HEK293 (cell line): ENCODE results near the gene PLAU.

Experiments
- FEZF1 ChIP-seq: fragments of 450-650 bp; formaldehyde crosslinking; IDR thresholded peaks from 2 replicates; pipeline ENCODE4 v1.5.1; 2016; ENCODE audit warnings: missing biosample characterization, missing genetic modification characterization
- GLIS1 ChIP-seq: fragments of 450-650 bp; formaldehyde crosslinking; IDR thresholded peaks from 2 replicates; pipeline ENCODE4 v1.5.1; 2016; ENCODE audit warnings: missing biosample characterization, missing genetic modification characterization
- KLF7 ChIP-seq: fragments of 450-650 bp; formaldehyde crosslinking; IDR thresholded peaks from 2 replicates; pipeline ENCODE4 v1.5.1; 2016; ENCODE audit warnings: missing biosample characterization, missing genetic modification characterization, borderline replicate concordance
- OVOL3 ChIP-seq: fragments of 450-650 bp; formaldehyde crosslinking; IDR thresholded peaks from 2 replicates; pipeline ENCODE4 v1.5.1; 2016; ENCODE audit warnings: missing biosample characterization, missing genetic modification characterization
- SCRT2 ChIP-seq: fragments of 450-650 bp; formaldehyde crosslinking; IDR thresholded peaks from 2 replicates; pipeline ENCODE4 v1.5.1; 2016; ENCODE audit warnings: missing biosample characterization, missing genetic modification characterization
- SP3 ChIP-seq: fragments of 450-650 bp; formaldehyde crosslinking; IDR thresholded peaks from 2 replicates; pipeline ENCODE4 v1.5.1; 2016; ENCODE audit warnings: missing biosample characterization, missing genetic modification characterization
- ZBTB20 ChIP-seq: fragments of 450-650 bp; formaldehyde crosslinking; IDR thresholded peaks from 2 replicates; pipeline ENCODE4 v1.5.1; 2016; ENCODE audit warnings: missing biosample characterization, missing genetic modification characterization
- ZFP3 ChIP-seq: fragments of 450-650 bp; formaldehyde crosslinking; IDR thresholded peaks from 2 replicates; pipeline ENCODE4 v1.5.1; 2016; ENCODE audit warnings: low read depth, missing biosample characterization, missing genetic modification characterization
- ZFP37 ChIP-seq: fragments of 450-650 bp; formaldehyde crosslinking; IDR thresholded peaks from 2 replicates; pipeline ENCODE4 v1.5.1; 2016; ENCODE audit warnings: missing biosample characterization, missing genetic modification characterization
- ZFP41 ChIP-seq: fragments of 450-650 bp; formaldehyde crosslinking; IDR thresholded peaks from 2 replicates; pipeline ENCODE4 v1.5.1; 2016; ENCODE audit warnings: missing biosample characterization, missing genetic modification characterization, borderline replicate concordance
- ZNF184 ChIP-seq: fragments of 450-650 bp; IDR thresholded peaks from 2 replicates; pipeline ENCODE4 v1.5.1; 2018; ENCODE audit warnings: missing biosample characterization, mild to moderate bottlenecking, missing genetic modification characterization
- ZNF2 ChIP-seq: fragments of 450-650 bp; formaldehyde crosslinking; IDR thresholded peaks from 2 replicates; pipeline ENCODE4 v1.5.1; 2016; ENCODE audit warnings: missing biosample characterization, missing genetic modification characterization
- ZNF214 ChIP-seq: fragments of 450-650 bp; formaldehyde crosslinking; IDR thresholded peaks from 2 replicates; pipeline ENCODE4 v1.5.1; 2017; ENCODE audit warnings: missing biosample characterization, mild to moderate bottlenecking, missing genetic modification characterization, borderline replicate concordance
- ZNF239 ChIP-seq: fragments of 450-650 bp; formaldehyde crosslinking; IDR thresholded peaks from 2 replicates; pipeline ENCODE4 v1.5.1; 2016; ENCODE audit warnings: missing biosample characterization, missing genetic modification characterization
- ZNF292 ChIP-seq: fragments of 450-650 bp; formaldehyde crosslinking; IDR thresholded peaks from 2 replicates; pipeline ENCODE4 v1.5.1; 2016; ENCODE audit warnings: low read depth, missing biosample characterization, missing genetic modification characterization, borderline replicate concordance
- ZNF335 ChIP-seq: fragments of 450-650 bp; formaldehyde crosslinking; conservative IDR thresholded peaks from 2 replicates; pipeline ENCODE4 v1.5.1; 2016; ENCODE audit warnings: missing biosample characterization, missing genetic modification characterization
- ZNF354C ChIP-seq: fragments of 450-650 bp; formaldehyde crosslinking; IDR thresholded peaks from 2 replicates; pipeline ENCODE4 v1.5.1; 2016; ENCODE audit warnings: missing biosample characterization, missing genetic modification characterization, low read depth, borderline replicate concordance
- ZNF433 ChIP-seq: fragments of 450-650 bp; formaldehyde crosslinking; IDR thresholded peaks from 2 replicates; pipeline ENCODE4 v1.5.1; 2016; ENCODE audit warnings: missing biosample characterization, missing genetic modification characterization, low read depth
- ZNF48 ChIP-seq: fragments of 450-650 bp; formaldehyde crosslinking; IDR thresholded peaks from 2 replicates; pipeline ENCODE4 v1.5.1; 2016; ENCODE audit warnings: missing biosample characterization, missing genetic modification characterization
- ZNF501 ChIP-seq: fragments of 450-650 bp; formaldehyde crosslinking; IDR thresholded peaks from 2 replicates; pipeline ENCODE4 v1.5.1; 2016; ENCODE audit warnings: missing biosample characterization, missing genetic modification characterization
- ZNF561 ChIP-seq: fragments of 450-650 bp; IDR thresholded peaks from 2 replicates; pipeline ENCODE4 v1.5.1; 2018; ENCODE audit warnings: missing biosample characterization, missing genetic modification characterization, borderline replicate concordance
- ZNF621 ChIP-seq: fragments of 450-650 bp; formaldehyde crosslinking; IDR thresholded peaks from 2 replicates; pipeline ENCODE4 v1.5.1; 2017; ENCODE audit warnings: missing biosample characterization, missing genetic modification characterization
- ZNF626 ChIP-seq: fragments of 450-650 bp; sonication (Bioruptor Pico); formaldehyde crosslinking; IDR thresholded peaks from 2 replicates; pipeline ENCODE4 v1.5.1; 2018; ENCODE audit warnings: missing biosample characterization, missing genetic modification characterization, inconsistent platforms
- ZNF670 ChIP-seq: fragments of 450-650 bp; formaldehyde crosslinking; IDR thresholded peaks from 2 replicates; pipeline ENCODE4 v1.5.1; 2016; ENCODE audit warnings: missing biosample characterization, missing genetic modification characterization, low read depth
- ZNF677 ChIP-seq: fragments of 450-650 bp; IDR thresholded peaks from 2 replicates; pipeline ENCODE4 v1.5.0; 2018; ENCODE audit warnings: missing biosample characterization, mild to moderate bottlenecking, missing genetic modification characterization, moderate library complexity
- ZNF76 ChIP-seq: fragments of 450-650 bp; formaldehyde crosslinking; IDR thresholded peaks from 2 replicates; pipeline ENCODE4; 2016; ENCODE audit warnings: low read depth, missing biosample characterization, missing genetic modification characterization, borderline replicate concordance
- ZNF777 ChIP-seq: fragments of 450-650 bp; formaldehyde crosslinking; IDR thresholded peaks from 2 replicates; pipeline ENCODE4 v1.5.1; 2017; ENCODE audit warnings: missing biosample characterization, missing genetic modification characterization, borderline replicate concordance
- TF ChIP-seq, protein P1 (sequence below): fragments of 450-650 bp; formaldehyde crosslinking; IDR thresholded peaks from 2 replicates; pipeline ENCODE4 v1.5.1; 2016; ENCODE audit warnings: missing biosample characterization, missing genetic modification characterization
- TF ChIP-seq, protein P2 (sequence below): fragments of 450-650 bp; formaldehyde crosslinking; IDR thresholded peaks from 2 replicates; pipeline ENCODE4 v1.5.1; 2016; ENCODE audit warnings: missing biosample characterization, missing genetic modification characterization
- TF ChIP-seq, protein P3 (sequence below): fragments of 450-650 bp; formaldehyde crosslinking; IDR thresholded peaks from 2 replicates; pipeline ENCODE4 v1.5.1; 2016; ENCODE audit warnings: missing biosample characterization, missing genetic modification characterization

The PLAU gene

DNA sequence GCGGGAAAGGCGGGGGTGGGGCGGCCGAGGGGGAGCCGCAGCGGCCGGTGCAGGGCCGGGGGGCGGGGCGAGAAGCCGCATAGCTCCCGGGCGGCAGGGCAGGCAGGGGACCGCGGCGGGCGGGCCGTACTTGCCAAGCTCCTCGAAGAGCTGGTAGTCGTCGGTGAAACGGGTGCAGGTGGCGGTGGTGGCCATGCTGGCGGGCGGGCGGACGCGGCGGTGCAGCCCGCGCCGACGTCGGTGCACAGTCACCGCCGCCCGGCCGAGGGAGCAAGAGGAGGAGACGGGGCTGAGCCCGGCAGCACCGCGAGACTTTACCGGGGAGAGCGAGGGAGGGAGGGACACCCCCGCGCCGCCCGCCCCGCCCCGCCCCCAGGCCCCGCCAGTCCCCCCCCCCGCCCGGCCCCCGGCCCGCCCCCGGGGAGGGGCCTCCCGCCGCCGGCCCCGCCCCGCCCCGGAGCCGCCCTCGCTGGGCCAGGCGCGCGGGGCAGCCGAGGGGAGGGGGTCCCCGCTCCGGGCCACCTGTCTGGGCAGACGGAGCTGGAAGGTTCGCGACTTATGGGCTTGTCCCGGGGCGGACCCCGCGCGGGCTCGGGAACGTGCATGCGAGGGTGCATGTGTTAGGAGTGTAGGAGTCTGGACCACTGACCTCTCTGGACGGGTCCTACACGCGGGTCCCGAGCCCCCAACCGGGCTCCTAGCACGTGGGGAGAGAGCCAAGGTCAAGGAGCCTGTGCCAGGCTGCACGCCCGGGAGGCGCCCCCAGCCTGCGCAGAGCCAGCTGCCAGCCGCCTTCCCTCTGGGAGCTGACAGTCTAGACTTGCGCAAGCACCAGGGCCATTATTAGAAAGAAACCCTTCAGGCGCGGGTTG, 36.4 kb upstream of the PLAU start, which contains the start of gene CAMK2G (continued):
- no peak for TF ChIP-seq ZNF626 (tag by site-specific recombination)
- no peak for TF ChIP-seq ZNF2 (tag by site-specific recombination)
- no peak for TF ChIP-seq ZNF48 (tag by site-specific recombination)
- TF ChIP-seq, protein P1, sequence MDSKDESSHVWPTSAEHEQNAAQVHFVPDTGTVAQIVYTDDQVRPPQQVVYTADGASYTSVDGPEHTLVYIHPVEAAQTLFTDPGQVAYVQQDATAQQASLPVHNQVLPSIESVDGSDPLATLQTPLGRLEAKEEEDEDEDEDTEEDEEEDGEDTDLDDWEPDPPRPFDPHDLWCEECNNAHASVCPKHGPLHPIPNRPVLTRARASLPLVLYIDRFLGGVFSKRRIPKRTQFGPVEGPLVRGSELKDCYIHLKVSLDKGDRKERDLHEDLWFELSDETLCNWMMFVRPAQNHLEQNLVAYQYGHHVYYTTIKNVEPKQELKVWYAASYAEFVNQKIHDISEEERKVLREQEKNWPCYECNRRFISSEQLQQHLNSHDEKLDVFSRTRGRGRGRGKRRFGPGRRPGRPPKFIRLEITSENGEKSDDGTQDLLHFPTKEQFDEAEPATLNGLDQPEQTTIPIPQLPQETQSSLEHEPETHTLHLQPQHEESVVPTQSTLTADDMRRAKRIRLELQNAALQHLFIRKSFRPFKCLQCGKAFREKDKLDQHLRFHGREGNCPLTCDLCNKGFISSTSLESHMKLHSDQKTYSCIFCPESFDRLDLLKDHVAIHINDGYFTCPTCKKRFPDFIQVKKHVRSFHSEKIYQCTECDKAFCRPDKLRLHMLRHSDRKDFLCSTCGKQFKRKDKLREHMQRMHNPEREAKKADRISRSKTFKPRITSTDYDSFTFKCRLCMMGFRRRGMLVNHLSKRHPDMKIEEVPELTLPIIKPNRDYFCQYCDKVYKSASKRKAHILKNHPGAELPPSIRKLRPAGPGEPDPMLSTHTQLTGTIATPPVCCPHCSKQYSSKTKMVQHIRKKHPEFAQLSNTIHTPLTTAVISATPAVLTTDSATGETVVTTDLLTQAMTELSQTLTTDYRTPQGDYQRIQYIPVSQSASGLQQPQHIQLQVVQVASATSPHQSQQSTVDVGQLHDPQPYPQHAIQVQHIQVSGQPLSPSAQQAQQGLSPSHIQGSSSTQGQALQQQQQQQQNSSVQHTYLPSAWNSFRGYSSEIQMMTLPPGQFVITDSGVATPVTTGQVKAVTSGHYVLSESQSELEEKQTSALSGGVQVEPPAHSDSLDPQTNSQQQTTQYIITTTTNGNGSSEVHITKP (tag by site-specific recombination), result no peak
- TF ChIP-seq, protein P2, sequence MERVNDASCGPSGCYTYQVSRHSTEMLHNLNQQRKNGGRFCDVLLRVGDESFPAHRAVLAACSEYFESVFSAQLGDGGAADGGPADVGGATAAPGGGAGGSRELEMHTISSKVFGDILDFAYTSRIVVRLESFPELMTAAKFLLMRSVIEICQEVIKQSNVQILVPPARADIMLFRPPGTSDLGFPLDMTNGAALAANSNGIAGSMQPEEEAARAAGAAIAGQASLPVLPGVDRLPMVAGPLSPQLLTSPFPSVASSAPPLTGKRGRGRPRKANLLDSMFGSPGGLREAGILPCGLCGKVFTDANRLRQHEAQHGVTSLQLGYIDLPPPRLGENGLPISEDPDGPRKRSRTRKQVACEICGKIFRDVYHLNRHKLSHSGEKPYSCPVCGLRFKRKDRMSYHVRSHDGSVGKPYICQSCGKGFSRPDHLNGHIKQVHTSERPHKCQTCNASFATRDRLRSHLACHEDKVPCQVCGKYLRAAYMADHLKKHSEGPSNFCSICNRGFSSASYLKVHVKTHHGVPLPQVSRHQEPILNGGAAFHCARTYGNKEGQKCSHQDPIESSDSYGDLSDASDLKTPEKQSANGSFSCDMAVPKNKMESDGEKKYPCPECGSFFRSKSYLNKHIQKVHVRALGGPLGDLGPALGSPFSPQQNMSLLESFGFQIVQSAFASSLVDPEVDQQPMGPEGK (tag by site-specific recombination), result peak; percentile 30; the same call in 1 of the 2 replicates
- peak; percentile 94 for TF ChIP-seq ZBTB20 (tag by site-specific recombination)
- no peak for TF ChIP-seq ZNF621 (tag by site-specific recombination)
- TF ChIP-seq GLIS1 (tag by site-specific recombination), result no peak; the same call in 1 of the 2 replicates
- TF ChIP-seq ZNF292 (tag by site-specific recombination), result no peak
- no peak for TF ChIP-seq ZNF677 (tag by site-specific recombination)
- no peak for TF ChIP-seq ZNF354C (tag by site-specific recombination)
- no peak for TF ChIP-seq ZFP41 (tag by site-specific recombination)
- no peak; the same call in 1 of the 2 replicates for TF ChIP-seq ZNF76
- no peak for TF ChIP-seq ZNF433 (tag by site-specific recombination)
- TF ChIP-seq, protein P3, sequence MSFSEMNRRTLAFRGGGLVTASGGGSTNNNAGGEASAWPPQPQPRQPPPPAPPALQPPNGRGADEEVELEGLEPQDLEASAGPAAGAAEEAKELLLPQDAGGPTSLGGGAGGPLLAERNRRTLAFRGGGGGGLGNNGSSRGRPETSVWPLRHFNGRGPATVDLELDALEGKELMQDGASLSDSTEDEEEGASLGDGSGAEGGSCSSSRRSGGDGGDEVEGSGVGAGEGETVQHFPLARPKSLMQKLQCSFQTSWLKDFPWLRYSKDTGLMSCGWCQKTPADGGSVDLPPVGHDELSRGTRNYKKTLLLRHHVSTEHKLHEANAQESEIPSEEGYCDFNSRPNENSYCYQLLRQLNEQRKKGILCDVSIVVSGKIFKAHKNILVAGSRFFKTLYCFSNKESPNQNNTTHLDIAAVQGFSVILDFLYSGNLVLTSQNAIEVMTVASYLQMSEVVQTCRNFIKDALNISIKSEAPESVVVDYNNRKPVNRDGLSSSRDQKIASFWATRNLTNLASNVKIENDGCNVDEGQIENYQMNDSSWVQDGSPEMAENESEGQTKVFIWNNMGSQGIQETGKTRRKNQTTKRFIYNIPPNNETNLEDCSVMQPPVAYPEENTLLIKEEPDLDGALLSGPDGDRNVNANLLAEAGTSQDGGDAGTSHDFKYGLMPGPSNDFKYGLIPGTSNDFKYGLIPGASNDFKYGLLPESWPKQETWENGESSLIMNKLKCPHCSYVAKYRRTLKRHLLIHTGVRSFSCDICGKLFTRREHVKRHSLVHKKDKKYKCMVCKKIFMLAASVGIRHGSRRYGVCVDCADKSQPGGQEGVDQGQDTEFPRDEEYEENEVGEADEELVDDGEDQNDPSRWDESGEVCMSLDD (tag by site-specific recombination), result no peak
- TF ChIP-seq SCRT2 (tag by site-specific recombination), result no peak
- peak; percentile 83 for TF ChIP-seq ZNF335
- no peak for TF ChIP-seq ZFP3 (tag by site-specific recombination)
- no peak for TF ChIP-seq ZNF670 (tag by site-specific recombination)
- no peak for TF ChIP-seq ZNF184
- TF ChIP-seq KLF7 (tag by site-specific recombination), result no peak
- no peak for TF ChIP-seq ZNF239 (tag by site-specific recombination)
- TF ChIP-seq OVOL3 (tag by site-specific recombination), result no peak
- TF ChIP-seq ZNF214 (tag by site-specific recombination), result no peak
- TF ChIP-seq SP3 (tag by site-specific recombination), result peak; percentile 49; the same call in 1 of the 2 replicates
- TF ChIP-seq ZNF561, result no peak
- no peak for TF ChIP-seq ZFP37 (tag by site-specific recombination)
- TF ChIP-seq ZNF777 (tag by site-specific recombination), result no peak; the same call in 1 of the 2 replicates
- TF ChIP-seq FEZF1 (tag by site-specific recombination), result no peak
- TF ChIP-seq ZNF501 (tag by site-specific recombination), result 0 out of 2 replicates have a peak, but pooled peaks have one; percentile 26
